NCI-H2107 (cell line): Measurements from ENCODE around the gene RCC2.
"Not testable (repeated sequence)": the region's sequence is repeated elsewhere in the genome, so short reads cannot be mapped to it uniquely, and the experiment has no call there.

Experiments used
- DNase-seq: peaks from one replicate; lab custom pipeline; 2025; lab: John Stamatoyannopoulos, UW

Gene RCC2

DNA sequence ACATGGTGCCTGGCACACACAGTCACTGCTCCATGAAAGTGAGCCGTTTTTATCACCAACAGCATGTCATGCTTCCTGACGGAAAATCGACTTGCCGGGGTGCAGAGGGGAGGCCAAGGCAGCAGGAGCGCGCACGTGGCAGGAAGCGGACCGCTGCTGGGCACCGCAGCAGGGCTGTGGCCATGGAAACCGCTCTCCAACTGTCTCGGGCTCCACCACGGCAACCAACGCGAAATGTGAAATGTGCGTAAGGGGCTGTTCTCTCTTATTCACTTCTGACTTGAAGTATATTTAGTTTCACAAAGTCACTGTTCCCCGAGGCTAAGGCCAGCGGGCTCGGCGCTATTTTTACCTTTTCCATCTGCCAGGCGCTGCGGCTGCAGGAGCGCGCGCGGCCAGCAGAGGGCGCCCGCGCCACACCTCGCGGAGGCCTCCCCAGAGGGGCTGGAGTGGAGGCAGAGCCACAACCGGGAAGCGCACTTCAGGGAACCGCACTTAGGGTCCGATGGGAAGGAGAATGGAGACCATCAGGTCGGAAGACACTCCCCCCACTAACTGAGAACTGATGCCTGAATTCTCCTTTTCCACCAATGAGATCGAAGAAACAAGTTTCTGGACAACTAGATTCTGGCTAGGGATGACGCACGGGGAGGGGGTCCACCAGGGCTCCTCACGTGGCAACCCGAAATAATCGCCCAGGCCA lies 19.7 kb downstream of the RCC2 start:
- DNase-seq = no peak

- no peak for DNase-seq
Measured at GRCh38 chr1:17416389-17416788, 23.1 kb downstream of the RCC2 start.

DNA sequence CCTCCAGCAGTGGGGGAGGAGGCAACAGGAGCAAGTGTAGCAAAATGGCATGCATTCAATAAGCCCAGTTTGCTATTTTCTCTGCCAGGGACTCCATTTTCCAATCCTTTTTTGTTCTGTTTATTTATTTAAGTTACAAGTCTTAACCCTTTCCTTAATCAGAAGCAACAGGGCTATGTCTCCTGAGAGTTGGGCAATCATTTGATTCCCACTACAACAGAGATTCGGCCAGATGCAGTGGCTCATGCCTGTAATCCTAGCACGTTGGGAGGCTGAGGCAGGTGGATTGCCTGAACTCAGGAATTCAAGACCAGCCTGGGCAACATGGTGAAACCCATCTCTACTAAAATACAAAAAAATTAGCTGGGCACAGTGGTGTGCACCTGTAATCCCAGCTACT lies 25.5 kb downstream of the RCC2 start:
- DNase-seq = no peak

DNA sequence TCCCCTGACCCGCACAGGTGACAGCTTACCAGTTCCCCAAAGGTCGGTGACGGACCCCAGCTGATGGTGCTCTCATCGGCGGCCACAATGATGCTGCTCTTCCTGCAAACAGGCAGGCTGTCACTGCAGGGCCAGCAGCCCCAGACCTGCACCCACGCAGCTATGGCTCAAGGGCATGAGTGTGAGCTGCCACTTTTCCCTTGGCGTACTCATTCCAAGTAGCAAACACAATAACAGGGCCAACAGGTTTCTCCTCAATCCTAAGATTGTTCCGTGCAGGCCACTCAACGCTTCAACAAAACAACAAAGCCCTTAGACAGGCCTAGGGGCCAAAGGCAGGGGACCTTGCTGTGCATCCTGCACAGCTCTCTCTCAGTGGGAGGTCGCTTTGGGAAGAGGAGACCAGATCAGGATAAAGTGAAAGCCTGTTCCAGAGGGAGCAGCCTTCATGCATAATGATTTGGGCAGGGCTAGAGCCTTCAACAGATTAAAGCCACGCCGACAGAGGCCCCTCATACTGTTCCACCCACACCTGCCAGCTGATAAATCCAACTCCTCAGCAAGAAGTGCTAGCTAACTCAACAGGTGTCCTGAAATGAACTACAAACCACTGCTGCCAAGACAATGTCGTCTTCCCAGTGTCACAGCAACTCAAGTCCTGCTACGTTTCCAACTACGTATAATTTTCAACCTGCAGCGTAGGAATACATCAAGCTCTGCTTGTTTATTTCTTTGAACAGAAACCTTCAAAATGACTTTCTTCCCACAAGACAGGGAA lies 27.2 kb downstream of the RCC2 start:
- no peak for DNase-seq

DNA sequence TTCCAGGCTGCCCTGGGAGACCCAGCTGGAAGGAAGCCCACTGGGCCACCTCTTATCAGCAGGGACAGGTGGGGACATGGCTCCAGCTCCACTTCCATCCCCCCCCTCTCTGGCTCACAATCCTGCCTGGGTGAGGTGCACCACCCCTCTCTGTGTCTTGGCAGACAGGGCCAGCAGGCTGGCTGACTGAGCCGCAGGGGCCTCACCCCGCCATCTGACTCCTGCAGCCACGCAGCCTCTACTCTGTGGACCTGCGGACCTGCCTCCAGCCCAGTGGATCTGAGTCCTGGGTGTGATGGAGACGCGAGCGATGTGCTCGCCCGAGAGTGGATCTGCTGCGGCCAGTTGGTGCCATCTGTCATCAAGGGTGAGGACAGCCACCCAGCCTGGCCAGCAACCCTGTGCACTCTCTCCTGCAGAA lies 30.1 kb downstream of the RCC2 start:
- no peak for DNase-seq

- not testable (repeated sequence) for DNase-seq
Measured at GRCh38 chr1:17407786-17408514, 31.5 kb downstream of the RCC2 start.

GRCh38 chr1:17406760-17407475 lies 32.6 kb downstream of the RCC2 start:
- not testable (repeated sequence) for DNase-seq

- no peak for DNase-seq
Measured at GRCh38 chr1:17405898-17406759, 33.3 kb downstream of the RCC2 start.

GRCh38 chr1:17404820-17405219 lies 34.7 kb downstream of the RCC2 start:
- DNase-seq = no peak

DNA sequence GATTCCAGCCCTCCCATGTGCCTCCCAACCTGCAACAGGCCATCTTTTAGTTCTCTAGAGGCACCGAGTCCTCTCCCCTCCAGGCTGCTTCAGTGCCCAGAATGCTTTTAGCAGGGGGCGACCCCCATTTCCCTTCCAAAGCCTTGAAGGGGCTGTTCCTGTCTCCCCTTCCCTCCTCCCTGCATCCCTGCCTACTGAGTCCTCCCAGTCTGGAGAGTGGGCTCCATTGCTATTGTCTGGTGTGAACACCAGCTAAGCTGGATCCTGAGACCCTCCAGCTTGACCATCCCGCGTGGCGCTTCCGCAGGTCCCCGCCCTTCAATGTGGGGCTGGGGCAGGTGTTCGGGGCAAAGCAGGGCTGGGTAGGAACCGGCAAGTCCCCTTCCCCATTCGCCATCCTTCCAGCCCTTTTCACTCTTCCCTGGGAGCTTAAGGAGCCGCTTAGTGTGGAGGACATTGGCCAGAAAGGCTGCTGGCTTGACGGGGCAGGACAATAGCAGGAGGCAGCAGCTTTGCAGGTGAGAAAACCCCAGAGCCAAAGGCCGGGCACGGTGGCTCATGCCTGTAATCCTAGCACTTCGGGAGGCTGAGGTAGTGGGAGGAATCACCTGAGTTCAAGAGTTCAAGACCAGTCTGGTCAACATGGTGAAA lies 35.3 kb downstream of the RCC2 start:
- DNase-seq = no peak

- DNase-seq = no peak
Measured at GRCh38 chr1:17403081-17403480, 36.4 kb downstream of the RCC2 start.

GRCh38 chr1:17401841-17402240 lies 37.6 kb downstream of the RCC2 start:
- no peak for DNase-seq

DNA sequence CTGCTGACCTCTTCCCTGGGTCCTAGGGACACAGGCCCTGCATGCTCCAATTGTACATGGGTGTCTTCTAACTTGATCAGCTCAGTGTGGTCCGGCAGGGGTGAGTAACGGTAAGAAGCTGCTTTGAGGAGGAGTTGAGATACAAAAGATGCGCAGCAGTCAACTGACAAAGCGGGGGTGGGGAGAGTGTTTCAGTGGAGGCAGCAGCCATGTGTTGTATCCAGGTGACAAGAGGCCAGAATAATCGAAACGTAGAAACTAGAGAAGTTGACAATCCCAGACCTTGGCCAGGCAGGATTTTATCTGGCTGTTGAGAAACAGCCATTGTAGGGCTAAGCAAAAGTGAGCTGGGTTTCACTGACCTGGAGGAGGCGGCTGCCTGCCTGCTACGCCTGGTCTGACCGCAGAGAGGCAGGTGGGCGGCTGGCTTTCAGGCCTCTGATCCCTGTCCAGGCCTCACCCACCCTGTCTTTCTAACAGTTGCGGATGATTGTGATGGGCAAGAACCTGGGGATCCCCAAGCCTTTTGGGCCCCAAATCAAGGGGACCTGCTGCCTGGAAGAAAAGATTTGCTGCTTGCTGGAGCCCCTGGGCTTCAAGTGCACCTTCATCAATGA lies 38.6 kb downstream of the RCC2 start:
- DNase-seq = no peak

GRCh38 chr1:17397910-17398695 lies 41.4 kb downstream of the RCC2 start:
- no peak for DNase-seq

DNA sequence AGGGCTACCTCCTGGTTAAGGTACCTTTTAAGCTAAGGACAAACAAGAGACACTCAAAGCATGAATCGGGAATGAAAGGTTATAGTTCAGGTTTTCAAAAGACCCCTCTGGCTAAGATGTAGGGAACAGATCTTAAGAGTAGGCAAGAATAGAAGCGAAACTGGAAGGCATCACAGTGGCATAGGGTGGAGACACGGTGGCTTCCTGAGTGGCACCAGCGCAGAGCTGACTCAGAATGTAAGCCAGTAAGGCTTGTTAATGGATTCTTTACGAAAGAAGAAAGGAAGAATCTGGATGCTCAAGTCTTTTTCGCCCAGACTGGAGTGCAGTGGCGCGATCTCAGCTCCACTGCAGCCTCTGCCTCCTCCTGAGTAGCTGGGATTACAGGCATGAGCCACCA lies 46.2 kb downstream of the RCC2 start:
- no peak for DNase-seq

DNA sequence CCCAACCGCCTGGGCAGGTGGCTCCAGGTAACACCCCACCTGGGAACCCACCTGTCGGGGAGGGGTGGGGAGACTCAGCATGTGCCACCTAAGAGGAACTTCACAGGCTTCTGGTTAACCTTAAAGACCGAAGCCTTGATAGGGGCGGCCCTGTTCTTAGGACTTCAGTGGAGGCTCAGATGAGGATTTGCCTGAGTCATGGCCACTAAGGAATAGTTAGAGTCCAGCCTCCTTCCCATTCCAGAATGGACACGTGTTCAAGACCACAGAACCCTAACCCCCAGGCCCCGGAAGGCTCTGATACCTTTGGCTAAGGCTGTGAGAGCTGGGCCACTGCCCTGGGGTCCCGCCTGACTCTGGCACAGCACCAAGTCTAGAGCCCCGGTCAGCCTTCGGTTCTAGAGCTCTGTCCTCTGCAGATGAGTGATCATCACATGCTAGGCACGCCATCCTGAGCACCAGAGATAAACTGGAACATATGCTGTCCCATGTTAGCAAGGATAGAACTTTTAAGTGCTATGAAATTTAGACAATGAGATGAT lies 47.2 kb downstream of the RCC2 start:
- DNase-seq = no peak

GRCh38 chr1:17381161-17381560 lies 58.3 kb downstream of the RCC2 start:
- DNase-seq = no peak

- DNase-seq = peak; percentile 2
Measured at GRCh38 chr1:17377325-17377953, 62.0 kb downstream of the RCC2 start.

GRCh38 chr1:17375651-17376050 lies 63.8 kb downstream of the RCC2 start:
- no peak for DNase-seq
